ENCODE measurements around the gene THAP4.
"Not testable (repeated sequence)": the region's sequence is repeated elsewhere in the genome, so short reads cannot be mapped to it uniquely, and the experiment has no call there.

THAP4 gene

DNA sequence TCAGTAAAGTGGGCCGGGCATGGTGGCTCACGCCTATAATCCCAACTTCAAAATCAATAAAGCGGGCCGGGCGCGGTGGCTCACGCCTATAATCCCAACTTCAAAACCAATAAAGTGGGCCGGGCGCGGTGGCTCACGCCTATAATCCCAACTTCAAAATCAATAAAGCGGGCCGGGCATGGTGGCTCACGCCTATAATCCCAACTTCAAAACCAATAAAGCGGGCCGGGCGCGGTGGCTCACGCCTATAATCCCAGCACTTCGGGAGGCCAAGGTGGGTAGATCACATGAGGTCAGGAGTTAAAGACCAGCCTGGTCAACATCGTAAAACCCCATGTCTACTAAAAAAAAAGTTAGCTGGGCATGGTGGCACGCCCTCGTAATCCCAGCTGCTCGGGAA, 25.8 kb upstream of the THAP4 start:
- not testable (repeated sequence) for DNase-seq

DNA sequence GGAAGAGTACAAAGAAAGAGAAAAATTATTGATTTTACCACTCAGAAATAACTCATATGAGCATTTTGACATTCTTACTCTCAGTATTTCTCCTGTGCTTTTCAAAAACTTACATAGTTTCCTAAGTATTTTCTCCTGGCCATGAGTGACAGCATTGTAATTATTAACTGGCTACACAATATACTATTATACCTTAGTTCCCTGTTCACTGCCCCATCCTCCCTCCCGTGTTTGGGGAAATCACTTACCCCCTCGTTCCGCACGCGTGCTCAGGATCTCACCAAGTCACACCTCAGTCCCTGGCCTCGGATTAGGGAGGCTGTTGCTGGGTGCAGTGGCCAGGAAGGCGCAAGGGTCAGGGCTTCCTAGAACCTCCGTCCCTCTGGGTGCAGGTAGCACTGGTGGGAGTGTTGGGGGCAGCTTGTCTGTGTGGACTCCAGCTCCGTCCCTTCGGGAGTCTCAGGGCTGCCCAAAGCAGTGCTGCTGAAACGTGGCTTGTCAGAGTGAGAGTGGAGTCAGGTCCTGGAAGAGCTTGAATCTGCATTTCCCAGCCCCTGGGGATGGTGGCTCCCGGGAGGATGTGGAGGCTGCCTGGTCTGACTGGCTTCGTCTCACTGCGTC, 23.7 kb upstream of the THAP4 start:
- no peak for DNase-seq

- DNase-seq, result no peak
These were observed 22.3 kb upstream of the THAP4 start for GRCh38 chr2:241659150-241659739.

DNA sequence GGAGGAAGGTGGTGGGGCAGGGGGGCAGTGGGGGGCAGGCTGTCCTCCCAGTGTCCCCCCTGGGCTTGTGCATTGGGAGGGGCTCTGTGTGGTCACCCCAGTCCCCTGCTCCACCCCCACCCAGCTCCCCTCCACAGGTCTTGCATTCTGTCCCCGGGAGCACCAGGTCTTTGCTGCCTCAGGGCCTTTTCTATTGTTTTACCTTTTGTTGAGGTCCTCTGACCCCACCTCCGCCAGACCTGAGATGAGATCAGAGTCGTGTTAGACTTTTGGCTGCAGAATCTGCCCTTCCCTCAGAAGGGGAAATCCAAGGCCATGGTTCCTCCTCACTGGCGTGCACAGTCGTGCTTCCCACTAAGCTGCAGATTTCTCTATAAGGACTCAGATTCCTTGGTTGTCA, 21.3 kb upstream of the THAP4 start:
- DNase-seq, result no peak

DNA sequence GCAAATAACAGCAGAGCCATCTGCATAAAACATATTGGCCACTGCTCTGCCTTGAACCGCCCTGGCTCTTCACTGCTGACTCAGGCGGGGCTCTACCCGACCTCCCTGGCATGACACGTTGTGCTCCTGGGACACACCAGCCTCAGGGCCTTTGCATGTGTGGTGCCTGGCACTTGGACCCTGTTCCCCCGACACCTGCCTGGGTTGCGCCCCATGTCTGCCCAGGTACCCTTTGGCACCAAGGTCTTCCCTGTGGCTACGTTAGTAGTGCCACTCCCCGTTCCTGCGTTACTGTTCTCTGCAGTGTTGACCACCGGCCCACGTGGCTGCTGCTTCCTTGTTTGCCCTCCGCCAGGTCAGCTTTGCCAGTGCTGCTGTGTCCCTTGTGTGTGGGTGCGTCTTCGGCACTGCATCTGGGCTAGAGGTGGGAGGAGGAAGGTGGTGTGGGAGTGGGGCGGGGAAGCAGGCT, 20.9 kb upstream of the THAP4 start:
- no peak for DNase-seq

DNA sequence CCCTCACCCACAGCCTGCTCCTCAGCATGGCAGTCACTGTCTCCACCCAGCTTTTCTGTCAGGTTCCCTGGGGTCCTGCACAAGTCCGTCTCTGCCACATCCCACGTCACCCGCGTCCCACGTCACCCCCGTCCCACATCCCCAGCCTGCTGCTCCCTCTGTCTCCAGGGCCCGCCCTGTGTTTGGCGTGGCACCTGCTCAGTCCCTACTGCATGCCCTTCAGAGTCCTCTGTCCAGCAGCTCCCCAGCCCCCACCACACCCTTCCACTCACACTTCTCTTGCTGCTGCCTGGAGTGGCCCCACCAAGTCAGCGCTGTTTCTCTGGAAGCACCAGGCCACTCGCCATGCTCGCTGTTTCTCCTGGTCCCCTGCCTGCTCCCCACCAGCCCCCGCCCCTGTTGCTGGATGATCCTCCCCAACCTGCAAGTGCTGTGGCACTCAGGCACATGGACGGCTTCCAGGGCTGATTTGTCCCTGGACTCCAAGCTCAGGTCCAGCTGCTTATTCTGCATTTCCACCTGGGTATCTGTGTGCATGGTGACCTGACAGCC, 19.3 kb upstream of the THAP4 start:
- no peak for DNase-seq

DNA sequence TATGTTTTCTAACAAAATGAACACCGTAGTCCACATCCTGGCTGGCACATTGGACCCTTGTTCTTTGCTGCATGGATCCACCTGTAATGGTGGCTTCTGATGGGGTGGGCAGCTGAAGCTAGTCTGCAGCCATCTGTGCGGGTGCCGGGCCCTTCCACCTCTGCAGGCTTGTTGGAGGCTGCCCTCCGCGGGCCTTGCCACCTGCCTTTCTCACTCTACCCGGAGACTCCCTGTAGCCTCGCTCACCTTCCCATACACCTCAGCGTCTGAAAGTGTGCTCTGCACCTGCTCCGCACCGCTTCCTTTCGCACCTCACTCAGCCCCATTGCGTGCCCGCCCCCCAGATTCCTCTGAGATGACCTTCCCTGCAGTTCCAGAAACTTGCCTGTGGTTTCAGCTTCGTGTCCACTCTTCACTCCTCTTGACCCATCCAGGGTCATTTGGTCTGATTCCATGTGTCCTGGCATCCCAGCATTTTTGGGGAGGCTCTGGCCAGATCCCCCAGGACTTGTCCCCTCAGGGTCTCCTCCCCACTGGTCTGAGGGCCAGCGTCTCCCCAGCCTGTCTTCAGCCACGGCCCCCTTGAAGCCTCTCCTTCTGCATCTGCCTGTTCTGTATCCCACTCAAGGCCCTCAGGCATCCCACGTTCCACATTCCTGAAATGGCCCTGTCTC, 18.7 kb upstream of the THAP4 start:
- DNase-seq, result no peak

DNA sequence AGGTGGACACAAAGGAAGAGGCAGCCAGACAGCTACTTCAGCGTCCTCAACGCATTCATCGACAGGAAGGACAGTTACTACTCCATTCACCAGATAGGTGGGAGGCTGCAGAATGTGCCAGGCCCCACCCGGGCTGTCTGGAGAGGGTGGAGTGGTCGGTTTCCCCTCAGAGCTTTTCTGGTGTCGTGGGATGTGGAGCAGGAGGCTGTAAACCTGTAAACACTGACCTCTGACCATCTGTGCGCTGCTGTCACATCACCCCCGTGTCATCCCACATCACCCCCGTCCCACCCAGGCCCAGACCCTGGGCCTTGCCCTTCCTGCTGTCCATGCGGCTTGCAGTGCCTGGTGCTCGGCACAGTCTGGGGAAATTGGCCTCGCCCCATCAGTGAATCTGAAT, 17.6 kb upstream of the THAP4 start:
- no peak for DNase-seq

- no peak for DNase-seq
These were observed 16.3 kb upstream of the THAP4 start for GRCh38 chr2:241653210-241653750.

DNA sequence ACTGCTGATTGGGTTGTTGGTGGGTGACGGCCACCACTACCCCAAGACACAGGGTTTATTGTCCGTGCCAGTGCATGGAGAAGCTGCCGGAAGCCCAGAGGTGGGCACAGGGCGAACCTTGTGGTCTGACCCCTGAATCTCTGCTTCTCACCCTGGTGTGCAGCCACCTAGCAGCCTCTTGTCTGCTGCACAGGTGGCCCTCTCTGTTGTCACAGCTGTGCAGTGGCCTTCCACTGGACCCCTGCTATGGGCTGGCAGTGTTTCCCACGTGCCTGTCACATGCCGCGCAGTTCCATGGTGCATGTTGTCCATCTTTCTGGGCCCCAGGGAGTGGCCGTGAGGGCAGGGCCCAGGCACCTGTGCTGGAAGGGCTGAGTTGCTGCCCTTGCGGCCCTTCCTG, 15.8 kb upstream of the THAP4 start:
- DNase-seq, result no peak

DNA sequence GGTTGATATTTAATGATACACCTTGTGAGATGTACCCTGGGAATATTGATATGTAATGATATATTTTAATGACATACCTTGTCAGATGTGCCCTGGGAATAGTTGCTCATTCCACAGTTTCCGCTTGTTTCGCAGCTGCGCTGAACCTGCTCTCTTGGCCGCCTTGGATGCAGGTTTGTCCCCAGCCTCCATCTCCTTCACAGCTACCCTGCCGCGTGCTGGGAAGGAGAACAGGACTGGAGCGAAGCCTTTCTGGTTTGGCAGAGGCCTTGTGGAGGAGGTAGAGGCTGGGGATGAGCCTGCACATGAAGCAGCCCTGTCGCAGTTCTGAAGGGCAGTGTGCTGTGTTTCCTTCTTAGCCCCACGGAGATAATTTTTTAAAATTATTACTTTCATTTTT, 15.2 kb upstream of the THAP4 start:
- no peak for DNase-seq

- DNase-seq, result no peak
These were observed 13.0 kb upstream of the THAP4 start for GRCh38 chr2:241649927-241650326.

DNA sequence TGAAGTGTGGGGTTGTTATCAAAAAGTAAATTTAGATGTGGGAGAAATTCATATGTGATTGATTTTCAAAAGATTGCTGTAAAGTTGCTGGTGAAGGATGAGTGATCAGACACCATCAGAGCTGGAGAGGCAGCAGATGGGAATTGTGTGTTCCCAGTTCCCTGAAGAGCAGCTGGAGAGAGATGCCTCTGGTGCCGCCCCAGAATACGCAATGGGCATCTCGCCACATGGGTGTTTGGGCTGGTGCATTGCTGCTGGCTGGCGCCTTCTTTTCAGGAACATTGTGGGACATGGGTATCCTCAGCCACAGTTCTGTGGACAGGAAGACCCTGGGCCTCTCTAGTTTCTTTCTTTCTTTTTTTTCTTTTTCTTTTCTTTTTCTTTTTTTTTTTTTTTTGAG, 12.4 kb upstream of the THAP4 start:
- DNase-seq, result no peak

DNA sequence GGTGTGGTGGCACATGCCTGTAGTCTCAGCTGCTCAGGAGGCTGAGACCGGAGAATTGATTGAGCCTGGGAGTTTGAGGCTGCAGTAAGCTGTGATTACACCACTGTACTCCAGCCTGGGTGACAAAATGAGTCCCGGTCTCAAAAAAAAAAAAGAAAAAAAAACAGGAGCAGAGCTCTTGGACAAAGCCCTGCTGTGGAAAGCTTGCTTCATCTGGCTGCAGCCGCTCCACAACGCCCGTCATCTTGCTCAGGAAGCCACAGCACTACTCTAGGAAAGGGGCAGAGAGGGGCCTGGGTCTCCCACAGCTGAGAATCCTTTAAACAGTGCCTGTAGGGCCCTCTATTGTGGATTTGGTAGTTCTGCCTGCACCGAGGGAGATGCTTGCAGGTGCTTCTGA, 11.5 kb upstream of the THAP4 start:
- DNase-seq, result no peak

DNA sequence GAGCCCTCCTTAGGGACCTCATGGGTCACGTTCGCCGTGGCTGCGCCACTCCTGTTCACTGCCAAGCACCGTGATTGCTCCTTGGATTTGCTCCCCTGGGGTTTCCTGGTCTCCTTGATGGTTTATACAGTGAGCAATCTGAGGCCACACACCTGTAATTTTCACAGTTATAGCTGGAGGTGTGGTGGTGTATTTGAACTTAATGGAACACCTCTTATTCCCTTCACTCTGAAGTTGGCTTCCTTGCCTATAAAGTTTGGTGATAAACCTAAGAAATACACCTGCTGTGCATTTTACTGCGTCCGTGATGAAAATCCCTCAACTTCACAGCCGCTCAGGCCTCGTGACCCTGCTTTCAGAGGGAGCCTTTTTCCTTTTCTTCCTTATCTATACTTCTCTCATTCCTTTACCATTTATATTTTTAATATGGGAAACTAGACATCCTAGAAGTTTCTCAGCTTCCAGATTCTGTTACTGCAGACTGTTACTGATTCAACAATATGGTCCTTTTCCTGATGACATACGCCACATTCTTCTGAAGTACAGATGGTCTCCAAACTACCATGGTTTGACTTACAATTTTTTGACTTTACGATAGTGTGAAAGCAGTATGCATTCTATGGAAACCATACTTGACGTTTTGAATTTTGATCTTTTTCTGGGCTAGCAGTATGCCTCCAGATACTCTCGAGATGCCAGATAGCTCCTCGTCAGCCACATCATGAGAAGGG, 9.1 kb upstream of the THAP4 start:
- no peak for DNase-seq

- no peak for DNase-seq
These were observed 8.3 kb upstream of the THAP4 start for GRCh38 chr2:241645056-241645914.

DNA sequence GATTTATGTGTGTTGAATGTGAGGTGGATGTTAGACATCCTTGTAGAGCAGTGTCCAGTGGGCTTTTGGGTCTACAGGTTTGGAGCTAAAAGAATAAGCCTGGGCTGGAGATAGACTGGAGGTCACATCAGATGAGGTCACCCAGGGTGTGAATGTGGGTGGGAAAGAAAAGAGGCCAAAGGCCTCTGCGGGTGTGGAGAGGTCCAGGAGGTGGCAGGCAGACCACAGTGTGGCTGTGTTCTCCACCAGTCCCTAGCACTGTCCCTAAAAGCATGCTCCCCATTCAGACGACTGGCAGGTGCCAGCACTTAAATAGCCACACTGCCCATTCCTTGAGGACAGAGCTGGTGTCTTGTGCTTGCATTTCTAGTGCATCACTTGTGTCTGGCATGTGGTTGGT, 4.7 kb upstream of the THAP4 start:
- DNase-seq, result no peak

- DNase-seq, result no peak
These were observed 3.3 kb upstream of the THAP4 start for GRCh38 chr2:241640165-241640795.

DNA sequence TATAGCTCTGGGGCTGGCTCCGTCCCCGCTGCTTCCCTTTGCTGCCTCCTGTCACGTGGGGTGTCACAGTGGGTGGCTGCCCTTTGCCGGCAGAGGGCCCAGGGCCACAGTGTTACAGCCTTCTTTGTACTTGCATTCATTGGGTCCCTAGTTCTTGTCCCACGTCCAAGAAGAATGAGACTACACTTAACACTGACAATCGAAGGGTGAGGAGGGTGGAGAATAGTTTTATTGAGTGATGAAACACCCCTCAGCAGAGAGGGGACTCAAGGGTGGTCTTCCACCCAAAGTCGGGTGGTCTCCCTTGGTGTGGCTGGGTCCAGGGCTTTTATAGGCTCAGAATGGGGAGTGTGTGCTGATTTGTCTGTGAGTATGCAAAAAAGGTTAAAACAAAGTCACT, 2.4 kb upstream of the THAP4 start:
- DNase-seq, result no peak

DNA sequence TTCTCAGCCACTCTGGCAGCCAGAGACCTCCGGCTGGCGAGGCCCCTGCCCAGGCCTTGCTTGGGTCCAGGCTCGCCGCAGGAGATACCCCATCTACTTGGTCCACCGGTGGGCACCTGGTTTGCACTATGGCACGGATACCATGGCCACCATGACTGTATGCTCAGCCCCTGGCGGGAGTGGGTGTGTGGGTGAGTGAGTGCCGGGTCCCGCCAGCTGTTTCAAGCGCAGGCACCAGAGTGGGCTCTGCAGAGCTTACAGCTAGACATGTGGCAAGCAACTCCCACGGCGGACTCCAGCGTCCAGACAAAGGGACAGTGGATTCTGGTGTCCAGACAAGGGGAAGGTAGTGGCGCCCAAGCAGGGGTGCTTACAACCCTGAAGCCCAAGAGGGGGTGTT, 2.0 kb upstream of the THAP4 start:
- DNase-seq, result no peak

- no peak for DNase-seq
These were observed 1.1 kb upstream of the THAP4 start for GRCh38 chr2:241637795-241638660.
